ENCODE results near the gene ADARB2.

The ADARB2 gene

GRCh38 chr10:1153805-1154351 lies 583.4 kb downstream of the ADARB2 start:
- DNase-seq (ENCODE audit: low read depth), result no peak

DNA sequence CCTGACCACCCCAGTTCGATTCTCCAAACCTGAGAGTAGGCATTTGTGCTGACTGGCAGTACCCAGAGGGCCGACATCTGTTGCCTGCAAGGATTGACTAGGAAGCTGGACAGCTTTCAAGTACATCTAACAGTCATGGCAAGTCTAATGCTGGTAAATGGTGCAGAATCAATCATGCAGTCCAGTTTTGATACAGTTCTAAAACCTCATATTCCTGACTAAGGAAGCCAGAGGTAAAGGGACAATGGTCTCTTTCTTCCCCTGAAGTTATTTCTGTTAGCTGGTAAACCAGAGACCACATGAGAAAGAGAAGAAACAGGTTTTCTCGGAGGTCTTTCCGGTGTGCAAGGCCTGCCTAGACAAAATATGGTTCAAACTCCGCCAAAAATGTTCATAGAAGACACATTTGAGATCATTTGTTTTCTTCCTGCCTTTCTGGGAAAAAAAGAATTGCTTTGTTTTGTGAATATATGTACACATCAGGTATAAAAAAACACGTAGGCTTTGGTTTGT lies 584.0 kb downstream of the ADARB2 start:
- DNase-seq (ENCODE audit: low read depth), result no peak

DNA sequence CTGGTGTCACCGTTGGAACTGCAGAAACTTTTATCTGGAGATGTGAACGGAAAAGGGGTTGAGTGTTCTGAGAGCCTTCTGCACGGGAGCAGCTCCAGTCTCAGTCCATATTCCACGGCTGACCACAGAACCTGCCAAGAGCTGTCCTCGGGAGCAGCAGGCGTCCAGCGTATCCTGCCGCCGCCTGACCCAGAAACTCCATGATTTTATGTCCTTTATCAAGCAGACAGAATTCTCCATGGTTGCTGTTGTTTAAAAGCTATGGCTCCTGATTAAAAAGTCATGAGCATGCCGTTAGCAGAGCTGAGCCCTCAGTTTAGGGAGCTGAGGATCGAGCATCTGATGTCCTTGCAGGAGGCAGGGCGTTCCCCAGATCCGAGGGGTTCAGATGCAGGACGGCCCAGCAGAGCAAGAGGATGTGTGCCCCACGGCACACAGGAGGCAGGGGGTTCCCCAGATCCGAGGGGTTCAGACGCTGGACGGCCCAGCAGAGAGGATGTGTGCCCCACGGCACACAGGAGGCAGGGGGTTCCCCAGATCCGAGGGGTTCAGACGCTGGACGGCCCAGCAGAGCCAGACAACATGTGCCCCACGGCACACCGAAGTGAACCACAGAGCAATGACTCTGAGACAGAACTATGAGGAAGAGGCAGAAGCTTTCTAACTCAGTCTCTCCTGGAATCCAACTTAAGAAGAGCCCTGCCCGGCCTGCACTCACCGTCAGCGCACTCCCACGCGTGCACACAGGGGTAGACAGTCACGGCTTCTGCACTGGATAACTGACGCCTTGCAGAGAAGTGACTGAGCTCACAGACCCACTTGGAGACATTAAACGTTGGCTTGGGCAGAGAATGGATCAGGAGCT lies 584.7 kb downstream of the ADARB2 start:
- DNase-seq (ENCODE audit: low read depth), result no peak

- no peak for DNase-seq (ENCODE audit: low read depth)
These were observed 586.0 kb downstream of the ADARB2 start for GRCh38 chr10:1151076-1152033.

DNA sequence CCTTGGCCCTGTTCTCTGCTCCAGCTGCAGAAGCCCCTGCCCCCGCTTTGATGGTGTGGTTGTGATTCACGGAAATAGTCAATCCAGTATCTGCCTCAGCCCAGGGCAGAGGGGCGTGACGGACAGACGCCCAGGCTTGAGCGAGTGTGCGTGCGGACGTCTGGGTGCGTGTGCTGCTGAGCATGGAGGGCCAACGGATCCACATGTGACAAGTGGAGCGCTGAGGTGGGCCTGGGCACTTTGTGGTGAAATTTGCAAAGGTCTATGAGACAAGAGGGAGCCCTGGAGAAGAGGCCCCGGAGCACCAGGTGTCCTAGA lies 586.7 kb downstream of the ADARB2 start:
- no peak for DNase-seq (ENCODE audit: low read depth)

DNA sequence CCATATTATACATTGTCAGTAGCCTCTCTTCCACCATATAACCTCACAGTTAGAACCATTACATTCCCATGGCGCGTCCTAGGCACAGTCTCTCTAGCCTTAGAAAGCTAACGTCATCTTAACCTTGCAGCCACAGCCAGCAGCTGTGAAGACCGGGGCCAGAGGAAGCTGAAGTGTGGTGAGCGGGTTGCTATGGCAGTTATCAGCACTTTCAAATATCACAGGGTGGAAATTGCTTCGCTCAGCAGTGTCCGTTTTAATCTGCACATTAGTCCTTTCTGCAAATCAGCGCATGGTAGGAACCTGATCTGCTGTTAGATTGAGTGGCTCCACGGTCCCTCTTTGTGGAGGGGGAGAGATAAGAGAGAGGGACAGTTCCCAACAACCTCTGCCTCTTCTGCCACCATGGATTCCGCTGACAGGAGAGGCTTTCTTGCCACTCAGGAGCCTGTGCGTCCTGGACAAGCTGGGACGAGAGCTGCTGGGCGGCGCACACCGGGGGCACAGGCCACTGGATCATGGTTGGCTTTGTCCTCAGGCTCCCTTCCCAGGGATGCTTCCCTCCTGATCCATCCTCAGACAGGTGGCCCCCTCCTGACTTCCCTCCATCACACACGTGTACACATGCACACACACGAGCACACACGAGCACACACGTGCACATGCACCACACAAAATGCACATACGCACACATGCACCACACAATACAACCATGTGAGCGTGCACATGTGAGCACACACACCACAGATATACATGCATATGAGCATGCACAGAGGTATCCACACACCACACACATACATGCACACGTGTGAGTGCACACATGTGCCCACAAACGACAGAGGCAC lies 587.3 kb downstream of the ADARB2 start:
- DNase-seq (ENCODE audit: low read depth), result no peak

- no peak for DNase-seq (ENCODE audit: low read depth)
These were observed 588.3 kb downstream of the ADARB2 start for GRCh38 chr10:1148855-1149605.

DNA sequence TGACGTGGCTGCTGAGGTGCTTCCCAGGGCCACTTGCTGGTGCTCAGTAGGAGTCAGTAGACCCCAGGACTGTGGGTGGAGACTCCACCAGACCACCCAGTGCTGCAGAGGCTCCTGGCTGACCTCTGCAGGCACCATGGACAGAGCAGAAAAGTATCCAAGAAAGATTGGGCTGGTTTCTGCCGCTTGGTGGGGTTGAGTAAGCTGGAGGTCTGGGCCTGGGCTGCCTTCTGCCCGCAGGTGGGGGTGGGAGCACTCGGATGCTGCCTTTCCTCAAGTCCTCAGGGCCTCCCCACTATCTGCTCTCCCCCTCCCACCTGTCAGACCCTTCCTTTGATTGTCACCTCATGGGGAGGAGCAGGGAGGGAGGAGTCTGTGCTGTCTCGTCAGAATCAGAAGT lies 589.5 kb downstream of the ADARB2 start:
- DNase-seq (ENCODE audit: low read depth), result no peak

GRCh38 chr10:1142596-1142995 lies 594.7 kb downstream of the ADARB2 start:
- DNase-seq (ENCODE audit: low read depth), result no peak

- no peak for DNase-seq (ENCODE audit: low read depth)
These were observed 595.6 kb downstream of the ADARB2 start for GRCh38 chr10:1141701-1142100.

- DNase-seq (ENCODE audit: low read depth), result no peak
These were observed 596.1 kb downstream of the ADARB2 start for GRCh38 chr10:1141261-1141660.

- DNase-seq (ENCODE audit: low read depth), result no peak
These were observed 598.8 kb downstream of the ADARB2 start for GRCh38 chr10:1138529-1138928.

GRCh38 chr10:1137499-1138163 lies 599.7 kb downstream of the ADARB2 start:
- no peak for DNase-seq (ENCODE audit: low read depth)

DNA sequence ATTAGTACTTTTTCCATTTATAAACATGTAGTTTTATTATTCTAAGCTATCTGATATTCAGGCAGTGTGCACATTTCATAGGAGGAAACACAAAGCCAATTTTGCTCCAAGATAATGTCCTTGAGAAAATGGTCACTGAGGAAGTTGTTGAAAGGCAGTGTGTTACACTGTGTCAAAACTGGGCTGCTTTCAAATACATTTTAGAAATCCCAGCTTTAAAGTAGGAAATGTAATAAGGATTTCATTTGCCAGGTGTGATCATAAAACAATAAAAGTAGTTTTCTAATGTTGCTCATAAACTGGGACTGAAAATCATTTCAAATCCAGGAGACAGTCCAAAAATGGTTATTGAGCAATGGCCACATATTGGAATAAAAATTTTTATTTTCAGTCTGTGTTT lies 601.1 kb downstream of the ADARB2 start:
- no peak for DNase-seq (ENCODE audit: low read depth)

- no peak for DNase-seq (ENCODE audit: low read depth)
These were observed 603.2 kb downstream of the ADARB2 start for GRCh38 chr10:1134156-1134555.

- DNase-seq (ENCODE audit: low read depth), result no peak
These were observed 603.8 kb downstream of the ADARB2 start for GRCh38 chr10:1133495-1134045.

GRCh38 chr10:1132584-1132983 lies 604.7 kb downstream of the ADARB2 start:
- no peak for DNase-seq (ENCODE audit: low read depth)

- no peak for DNase-seq (ENCODE audit: low read depth)
These were observed 606.1 kb downstream of the ADARB2 start for GRCh38 chr10:1130995-1131790.

DNA sequence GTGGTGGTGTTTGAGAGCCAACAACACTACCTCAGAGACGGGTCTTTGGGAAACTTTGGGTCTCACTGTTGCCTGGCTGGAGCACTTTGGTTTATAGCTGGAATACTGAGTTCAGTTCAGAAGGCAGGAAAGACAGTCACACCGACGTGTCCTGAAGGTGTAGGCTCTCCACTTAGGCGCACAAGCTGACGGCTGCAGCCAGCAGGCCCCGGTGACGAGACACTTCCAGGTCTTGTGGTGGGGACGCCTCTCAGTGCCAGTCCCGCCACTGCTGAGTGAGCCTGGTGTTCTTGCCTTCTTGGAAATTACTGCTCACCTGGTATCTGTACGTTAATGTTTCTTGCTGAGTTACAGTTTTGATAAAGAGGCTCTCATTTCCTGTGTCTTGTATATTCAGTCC lies 607.1 kb downstream of the ADARB2 start:
- DNase-seq (ENCODE audit: low read depth), result no peak

All from HS-5 (cell line).